NCI-H1930 (cell line): ENCODE measurements around the gene TRIM40.
"Not testable (repeated sequence)": the region's sequence is repeated elsewhere in the genome, so short reads cannot be mapped to it uniquely, and the experiment has no call there.

Source experiments
- DNase-seq, 2 experiments: peaks; one replicate each; lab custom pipeline; 2025; lab: John Stamatoyannopoulos, UW

The TRIM40 gene

GRCh38 chr6:30113841-30114240, 22.1 kb upstream of the TRIM40 start:
- DNase-seq, result no peak

GRCh38 chr6:30116724-30117123, 19.2 kb upstream of the TRIM40 start:
- DNase-seq, result no peak

GRCh38 chr6:30118691-30119090, 17.2 kb upstream of the TRIM40 start:
- DNase-seq, result not testable (repeated sequence)

- no peak for DNase-seq
Measured at GRCh38 chr6:30121446-30122366, 14.2 kb upstream of the TRIM40 start.

GRCh38 chr6:30122515-30122914, 13.4 kb upstream of the TRIM40 start:
- no peak for DNase-seq

GRCh38 chr6:30127238-30128093, 8.5 kb upstream of the TRIM40 start:
- DNase-seq, result no peak

GRCh38 chr6:30129265-30130178, 6.4 kb upstream of the TRIM40 start:
- no peak for DNase-seq

GRCh38 chr6:30130179-30130679, 5.7 kb upstream of the TRIM40 start:
- no peak for DNase-seq

- peak; percentile 70 to 80 for DNase-seq
Measured at GRCh38 chr6:30130887-30131862, 4.8 kb upstream of the TRIM40 start.

GRCh38 chr6:30131947-30132497, 3.9 kb upstream of the TRIM40 start:
- no peak for DNase-seq

GRCh38 chr6:30135147-30135546, 793 bp upstream of the TRIM40 start:
- no peak for DNase-seq

GRCh38 chr6:30136570-30137286, 788 bp downstream of the TRIM40 start:
- DNase-seq, result no peak

GRCh38 chr6:30140240-30140639, 4.3 kb downstream of the TRIM40 start:
- DNase-seq, result not testable (repeated sequence)

GRCh38 chr6:30142665-30143064, 6.7 kb downstream of the TRIM40 start:
- no peak for DNase-seq

- no peak for DNase-seq
Measured at GRCh38 chr6:30143780-30144179, 7.8 kb downstream of the TRIM40 start.

GRCh38 chr6:30144811-30145210, 8.9 kb downstream of the TRIM40 start:
- DNase-seq, result no peak

- no peak for DNase-seq
Measured at GRCh38 chr6:30145818-30146217, 9.9 kb downstream of the TRIM40 start.

- no peak for DNase-seq
Measured at GRCh38 chr6:30147096-30147495, 11.2 kb downstream of the TRIM40 start.

- no peak for DNase-seq
Measured at GRCh38 chr6:30149234-30149633, 13.3 kb downstream of the TRIM40 start.
